NCI-H1417 (cell line): ENCODE data around the gene CDH22.

Experiments
- DNase-seq, 3 experiments: peaks; one replicate each; lab custom pipeline; 2025; lab: John Stamatoyannopoulos, UW

CDH22 gene

GRCh38 chr20:46172961-46173536 is 135.2 kb downstream of the CDH22 start:
- no peak for DNase-seq

GRCh38 chr20:46172455-46172854 is 135.8 kb downstream of the CDH22 start:
- DNase-seq, result no peak

- no peak for DNase-seq
These were observed 136.4 kb downstream of the CDH22 start for GRCh38 chr20:46171909-46172308.

- DNase-seq, result no peak
These were observed 136.8 kb downstream of the CDH22 start for GRCh38 chr20:46171476-46171875.

GRCh38 chr20:46169245-46170171 is 138.8 kb downstream of the CDH22 start:
- peak in 2 of 3 experiments; percentile 38 to 79 for DNase-seq

- no peak for DNase-seq
These were observed 139.9 kb downstream of the CDH22 start for GRCh38 chr20:46168438-46168837.

- no peak for DNase-seq
These were observed 141.2 kb downstream of the CDH22 start for GRCh38 chr20:46167080-46167479.

GRCh38 chr20:46164254-46164653 is 144.0 kb downstream of the CDH22 start:
- no peak for DNase-seq

- DNase-seq, result no peak
These were observed 146.4 kb downstream of the CDH22 start for GRCh38 chr20:46161921-46162320.

GRCh38 chr20:46160661-46161060 is 147.6 kb downstream of the CDH22 start:
- no peak for DNase-seq

GRCh38 chr20:46159101-46159897 is 149.0 kb downstream of the CDH22 start:
- DNase-seq, result no peak

GRCh38 chr20:46158476-46158987 is 149.8 kb downstream of the CDH22 start:
- no peak for DNase-seq

GRCh38 chr20:46157625-46158024 is 150.7 kb downstream of the CDH22 start:
- DNase-seq, result peak in 2 of 3 experiments; percentile 22 to 67

- DNase-seq, result no peak
These were observed 151.2 kb downstream of the CDH22 start for GRCh38 chr20:46157076-46157592.

- no peak for DNase-seq
These were observed 152.2 kb downstream of the CDH22 start for GRCh38 chr20:46156065-46156464.

- DNase-seq, result no peak
These were observed 153.5 kb downstream of the CDH22 start for GRCh38 chr20:46154796-46155195.

GRCh38 chr20:46154305-46154704 is 154.0 kb downstream of the CDH22 start:
- peak in 2 of 3 experiments; percentile 25 to 66 for DNase-seq

GRCh38 chr20:46152824-46153586 is 155.3 kb downstream of the CDH22 start:
- DNase-seq, result no peak

- no peak for DNase-seq
These were observed 156.4 kb downstream of the CDH22 start for GRCh38 chr20:46151936-46152335.

GRCh38 chr20:46150943-46151342 is 157.4 kb downstream of the CDH22 start:
- DNase-seq, result no peak
